HG03432 (cell line): ENCODE results near the gene PHKA2.
"Not testable (repeated sequence)": the region's sequence is repeated elsewhere in the genome, so short reads cannot be mapped to it uniquely, and the experiment has no call there.

Source experiments
- ATAC-seq: cut with Tn5 transposase; IDR thresholded peaks from one replicate; pipeline ENCODE4 v1.9.1; 2021; ENCODE audit warnings: mild to moderate bottlenecking, moderate library complexity; ENCODE audit not compliant: unreplicated experiment

Gene PHKA2

GRCh38 chrX:18983666-18984380, at the start of gene PHKA2:
Gene PHKA2 (minus strand): TSS chrX:18984114. CDS start chrX:18983932, 182 bp downstream.
- peak; percentile 60 for ATAC-seq

- no peak for ATAC-seq
These were observed 46.9 kb upstream of the PHKA2 start for GRCh38 chrX:19030805-19031204.

DNA sequence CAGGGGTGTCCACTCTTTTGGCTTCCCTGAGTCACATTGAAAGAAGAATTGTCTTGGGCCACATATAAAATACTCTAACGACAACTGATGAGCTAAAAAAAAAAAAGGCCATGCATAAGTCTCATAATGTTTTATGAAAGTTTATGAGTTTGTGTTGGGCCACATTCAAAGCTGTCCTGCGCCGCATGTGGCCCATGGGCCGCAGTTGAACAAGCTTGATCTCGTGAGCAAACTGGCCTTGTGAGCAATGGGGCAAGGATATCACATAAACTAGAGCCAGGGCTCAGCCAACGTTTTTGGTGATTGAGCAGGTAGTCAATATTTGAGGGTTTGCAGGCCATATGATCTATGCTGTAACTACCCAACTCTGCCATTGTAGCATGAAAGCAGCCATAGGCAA, 44.6 kb upstream of the PHKA2 start:
- ATAC-seq, result no peak

DNA sequence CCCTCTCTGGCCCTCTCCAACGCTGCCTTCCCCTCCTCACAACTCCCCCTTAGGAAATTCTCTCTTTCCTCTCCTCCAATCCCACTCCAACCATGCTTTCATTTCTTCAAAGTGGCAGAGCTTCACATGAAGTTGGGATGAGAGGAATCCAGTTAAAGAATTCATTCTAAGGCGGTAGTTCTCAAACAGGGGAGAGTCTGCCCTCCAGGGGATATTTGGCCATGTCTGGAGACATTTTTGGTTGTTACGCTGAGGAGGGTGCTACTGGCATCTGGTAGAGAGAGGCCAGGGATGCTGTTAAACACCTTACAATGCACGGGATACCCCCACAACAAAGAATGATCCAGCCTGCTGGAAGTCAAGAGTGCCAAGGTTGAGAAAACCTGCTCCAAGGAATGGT, 40.5 kb upstream of the PHKA2 start:
- no peak for ATAC-seq

- ATAC-seq, result no peak
These were observed 36.1 kb upstream of the PHKA2 start for GRCh38 chrX:19019996-19020395.

DNA sequence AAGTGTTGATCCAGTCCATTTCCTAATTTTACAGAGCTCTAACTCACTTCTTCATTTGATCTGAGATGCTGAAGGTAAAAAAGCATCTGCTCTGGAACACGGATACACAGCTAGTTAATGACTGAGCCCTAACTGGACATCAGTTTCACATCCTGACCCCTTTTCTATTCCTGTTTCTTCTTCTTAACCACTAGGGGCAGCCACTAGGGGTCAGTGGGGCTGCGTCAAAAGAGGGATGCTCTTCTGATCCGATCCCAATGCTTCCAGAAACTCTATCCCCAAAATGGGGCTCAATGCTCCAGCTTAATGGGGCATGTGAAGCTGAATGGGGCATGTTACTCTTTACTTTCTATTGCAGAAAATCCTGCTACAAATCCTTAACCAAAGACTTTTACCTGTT, 33.4 kb upstream of the PHKA2 start:
- no peak for ATAC-seq

- ATAC-seq, result not testable (repeated sequence)
These were observed 32.7 kb upstream of the PHKA2 start for GRCh38 chrX:19016614-19017013.

DNA sequence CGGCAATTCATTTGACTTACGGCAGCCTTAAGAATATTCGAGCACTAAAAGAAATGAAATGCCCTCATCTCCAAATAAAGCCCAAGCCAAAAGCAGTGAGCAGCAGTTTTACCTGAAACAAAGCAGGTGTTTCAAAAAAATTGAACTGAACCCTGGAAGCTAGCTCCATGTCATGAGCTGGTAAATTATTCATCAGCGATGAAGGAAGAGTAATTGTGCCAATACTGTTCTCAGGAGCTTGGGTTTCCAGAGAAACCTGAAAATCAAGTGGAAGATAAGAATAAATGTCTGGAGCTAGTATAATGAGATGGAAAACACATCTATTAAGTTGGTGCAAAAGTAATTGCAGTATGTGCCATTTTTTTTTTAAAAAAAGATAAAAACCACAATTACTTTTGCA, 24.0 kb upstream of the PHKA2 start:
- ATAC-seq, result no peak

DNA sequence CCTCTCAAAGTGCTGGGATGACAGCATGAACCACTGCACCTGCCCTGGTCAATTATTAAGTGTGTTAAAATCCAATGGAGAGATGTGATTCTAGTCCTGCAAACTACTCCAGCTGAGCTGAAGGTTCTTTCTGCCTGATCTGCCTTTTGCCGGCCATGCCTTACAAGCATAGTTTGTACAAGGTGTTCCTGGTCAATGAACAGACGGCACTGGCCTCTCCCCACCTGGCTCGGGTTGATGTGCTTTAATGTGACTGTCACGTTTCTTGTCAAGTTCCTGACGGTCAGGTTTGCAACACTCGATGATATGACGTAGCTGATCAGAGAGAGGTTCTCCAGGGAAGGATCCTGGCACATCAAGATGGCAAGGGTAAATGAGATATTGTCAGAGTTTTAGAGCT, 23.1 kb upstream of the PHKA2 start:
- no peak for ATAC-seq

GRCh38 chrX:19005909-19006308, 22.0 kb upstream of the PHKA2 start:
- ATAC-seq, result no peak

GRCh38 chrX:19003756-19004155, 19.8 kb upstream of the PHKA2 start:
- no peak for ATAC-seq

- ATAC-seq, result no peak
These were observed 14.7 kb upstream of the PHKA2 start for GRCh38 chrX:18998653-18999052.

DNA sequence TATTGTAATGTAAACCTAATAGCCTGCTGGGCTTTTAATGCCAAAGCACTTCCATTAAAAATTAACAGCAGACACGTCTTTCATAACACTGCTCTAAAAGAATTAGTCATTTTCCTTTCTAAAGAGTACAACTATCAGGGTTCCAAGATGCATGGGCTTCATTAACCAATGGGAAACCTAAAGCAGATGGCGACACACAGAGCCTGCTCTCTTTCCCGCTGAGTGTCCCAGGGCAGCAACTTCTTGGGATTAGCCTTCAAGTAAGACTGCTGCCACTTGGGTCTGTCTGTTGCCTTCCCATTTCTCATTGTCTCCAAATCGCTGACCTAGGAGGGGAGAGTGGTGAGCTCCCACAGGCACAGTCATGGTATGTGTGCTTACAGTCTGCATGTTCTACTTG, 14.0 kb upstream of the PHKA2 start:
- no peak for ATAC-seq

GRCh38 chrX:18996536-18996935, 12.6 kb upstream of the PHKA2 start:
- no peak for ATAC-seq

DNA sequence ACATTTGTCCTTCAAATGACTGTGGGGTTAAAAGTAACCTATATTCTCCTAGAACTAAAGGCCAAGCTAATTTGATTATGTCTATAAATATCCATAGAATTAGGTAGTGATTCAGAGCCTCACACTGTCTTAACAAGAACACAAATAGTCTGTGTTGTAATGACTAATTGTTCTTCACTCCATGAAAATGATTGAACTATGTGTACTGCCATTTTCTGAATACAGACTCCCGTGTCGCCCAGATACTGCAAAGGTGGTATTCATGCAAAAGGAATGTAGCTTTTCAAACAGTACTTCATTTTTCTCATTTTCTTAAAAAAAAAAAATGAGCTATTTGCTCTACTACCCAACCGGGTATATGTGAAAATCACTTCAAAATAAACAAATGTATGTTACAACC, 11.3 kb upstream of the PHKA2 start:
- ATAC-seq, result no peak

GRCh38 chrX:18994713-18995112, 10.8 kb upstream of the PHKA2 start:
- ATAC-seq, result no peak

- no peak for ATAC-seq
These were observed 8.9 kb upstream of the PHKA2 start for GRCh38 chrX:18992829-18993228.

GRCh38 chrX:18985186-18985435, 1.2 kb upstream of the PHKA2 start:
- no peak for ATAC-seq

- ATAC-seq, result peak; percentile 91
These were observed 669 bp upstream of the PHKA2 start for GRCh38 chrX:18984381-18985185.

DNA sequence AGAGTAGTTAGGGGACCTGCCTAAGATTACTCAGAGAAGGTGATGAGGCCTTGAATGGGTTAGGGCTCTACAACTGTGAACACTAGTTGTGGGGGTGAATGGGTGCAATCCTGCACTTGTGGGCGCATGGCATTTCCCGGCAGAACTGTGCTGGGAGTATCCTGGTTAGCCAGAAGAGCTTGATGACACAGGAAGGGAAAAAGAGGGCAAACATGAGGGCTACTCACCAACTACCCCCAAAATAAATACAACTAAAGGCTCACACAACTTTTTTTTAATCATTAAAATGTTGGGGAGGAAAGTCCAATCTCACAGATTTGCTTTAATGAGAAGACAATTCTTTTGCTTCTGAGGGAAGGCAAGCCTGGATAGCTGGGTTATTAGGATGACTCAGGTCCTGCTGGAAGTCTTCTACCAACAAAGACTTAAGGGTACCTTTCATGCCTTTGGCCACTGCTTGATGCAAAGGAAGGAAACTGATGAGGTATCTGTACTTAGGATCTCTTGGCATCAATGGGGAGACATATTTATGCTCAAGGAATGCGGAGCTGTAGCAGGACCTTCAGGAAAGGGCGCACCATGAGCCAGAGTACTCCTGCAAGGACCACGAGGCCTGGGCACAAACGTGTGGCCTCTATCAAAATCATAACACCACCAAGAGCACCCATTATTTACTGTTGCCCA, 2.6 kb downstream of the PHKA2 start:
- ATAC-seq, result no peak

DNA sequence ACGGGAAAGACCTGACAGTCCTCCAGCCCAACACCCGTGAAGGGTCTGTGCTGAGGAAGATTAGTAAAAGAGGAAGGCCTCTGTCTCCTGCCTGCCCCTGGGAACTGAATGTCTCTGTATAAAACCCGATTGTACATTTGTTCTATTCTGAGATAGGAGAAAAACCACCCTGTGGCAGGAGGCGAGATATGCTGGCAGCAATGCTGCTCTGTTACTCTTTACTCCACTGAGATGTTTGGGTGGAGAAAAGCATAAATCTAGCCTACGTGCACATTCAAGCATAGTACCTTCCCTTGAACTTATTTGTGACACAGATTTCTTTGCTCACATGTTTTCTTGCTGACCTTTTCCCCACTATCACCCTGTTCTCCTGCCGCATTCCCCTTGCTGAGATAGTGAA, 3.7 kb downstream of the PHKA2 start:
- ATAC-seq, result not testable (repeated sequence)

DNA sequence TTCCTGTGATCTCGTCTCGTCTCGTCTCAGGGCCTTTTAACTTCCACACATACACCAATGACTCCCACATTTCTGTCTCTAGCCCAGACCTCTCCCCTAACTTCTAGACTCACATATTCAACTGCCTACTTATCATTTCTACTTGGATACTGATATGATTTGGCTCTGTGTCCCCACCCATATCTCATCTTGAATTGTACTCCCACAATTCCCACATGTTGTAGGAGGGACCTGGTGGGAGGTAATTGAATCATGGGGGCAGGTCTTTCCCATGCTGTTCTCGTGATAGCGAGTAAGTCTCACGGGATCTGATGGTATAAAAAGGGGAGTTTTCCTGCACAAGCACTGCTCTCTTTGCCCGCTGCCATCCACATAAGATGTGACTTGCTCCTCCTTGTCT, 8.9 kb downstream of the PHKA2 start:
- ATAC-seq, result no peak
